ENCODE measurements around the gene MORC4. TPM values are rescaled to one million over a fixed set of nuclear protein-coding genes. Genes with fewer than 3 reads are reported as not detected.

The MORC4 gene
- total RNA-seq, 3 donors from 2014 or later (not counting 1 experiment from before 2014, with no cell fraction given), result 2.5 to 3.6 (median 3.0) TPM

DNA sequence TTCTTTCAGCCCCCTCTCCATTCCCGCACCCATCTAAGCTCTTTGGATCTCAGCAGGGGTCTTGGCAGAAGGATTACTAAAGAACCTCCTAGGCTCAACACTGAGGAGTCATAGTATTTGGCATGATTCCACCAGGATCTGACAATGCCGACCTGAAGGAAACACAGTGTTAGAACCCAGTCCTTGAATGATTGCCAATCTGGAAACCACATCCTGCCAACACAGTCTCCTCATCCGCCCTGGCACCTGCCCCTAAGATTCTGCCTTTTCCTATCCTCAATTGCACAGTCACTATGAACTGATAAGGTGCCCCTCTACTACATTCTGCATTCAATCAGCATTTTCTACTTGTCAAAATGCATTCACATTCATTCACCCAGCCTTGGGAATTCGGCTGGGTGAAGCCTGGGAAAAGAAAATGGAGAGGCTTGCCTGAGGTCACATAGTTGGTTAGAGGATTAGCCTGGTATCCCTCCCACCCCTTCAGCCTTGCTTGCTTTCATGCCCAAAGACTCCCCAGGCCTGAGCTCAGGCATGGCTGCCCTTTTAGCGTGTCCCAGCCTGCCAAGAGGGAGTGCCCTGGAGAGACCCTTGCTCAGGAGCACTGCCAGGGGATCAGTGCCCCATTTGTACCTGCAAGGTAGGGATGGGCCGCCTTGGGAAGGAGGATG, 82.0 kb downstream of the MORC4 start:
- no peaks in the 10 kb centered on the region for H3K27me3 ChIP-seq (ENCODE audit: control insufficient read depth, insufficient read depth, low read length)
- intact Hi-C loops (cut with micrococcal nuclease), result no loop called here
- Mint-ChIP-seq H3K9me3 (no peaks in the 10 kb centered on the region), H3K4me1 (peaks cover 8 to 9% of the 10 kb centered on the region in 2 donors), H3K4me3 (no peak overlapping the region), H3K27me3 (ENCODE audit: low read depth in 2 of 2) (peaks cover 6 to 12% of the 10 kb centered on the region in 2 donors), H3K27ac (no peak overlapping the region), H3K36me3 (no peaks in the 10 kb centered on the region)
- H3K9me3 ChIP-seq (ENCODE audit: control insufficient read depth, insufficient read depth, low read length), result no peaks in the 10 kb centered on the region
- H3K4me1 ChIP-seq (ENCODE audit: control insufficient read depth, insufficient read depth, low read length), result peaks cover 6% of the 10 kb centered on the region
- peak in 1 of 2 donors; percentile 52 for DNase-seq
- no peak overlapping the region for H3K27ac ChIP-seq (ENCODE audit: low read length)
- 30% methylated on average over 5 of the region's 6 CpGs for WGBS (ENCODE audit: insufficient coverage)
- H3K4me3 ChIP-seq (ENCODE audit: low read length), result no peak overlapping the region
- TF ChIP-seq CTCF (IDR thresholded peaks at IDR 0.05), result no peak
- no peak for ATAC-seq
- no peaks in the 10 kb centered on the region for H3K36me3 ChIP-seq (ENCODE audit: control insufficient read depth, insufficient read depth, low read length)

DNA sequence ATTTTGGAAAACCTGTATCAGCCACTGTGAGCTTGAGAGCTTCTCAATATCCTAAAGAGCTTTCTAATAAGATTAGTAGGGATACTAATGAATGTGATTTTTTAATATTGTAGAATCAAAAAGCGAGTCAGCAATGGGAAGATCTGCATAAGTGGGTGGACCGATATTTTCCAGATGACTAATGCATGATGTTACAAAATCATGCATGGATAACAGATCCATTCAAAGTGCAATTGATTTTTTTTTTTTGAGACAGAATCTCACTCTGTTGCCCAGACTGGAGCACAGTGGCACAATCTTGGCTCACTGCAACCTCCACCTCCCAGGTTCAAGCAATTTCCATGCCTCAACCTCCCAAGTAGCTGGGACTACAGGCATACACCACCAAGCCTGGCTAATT, 87.1 kb downstream of the MORC4 start:
- DNase-seq, result no peak
- H3K27ac Mint-ChIP-seq, result no peak overlapping the region
- H3K4me1 Mint-ChIP-seq, result peaks cover 5 to 6% of the 10 kb centered on the region in 2 donors
- Histone ChIP-seq H3K27me3 (ENCODE audit: control insufficient read depth, insufficient read depth, low read length) (no peaks in the 10 kb centered on the region), H3K27ac (ENCODE audit: low read length) (no peak overlapping the region), H3K4me1 (ENCODE audit: control insufficient read depth, insufficient read depth, low read length) (peaks cover under 1% of the 10 kb centered on the region), H3K36me3 (ENCODE audit: control insufficient read depth, insufficient read depth, low read length) (no peaks in the 10 kb centered on the region), H3K9me3 (ENCODE audit: control insufficient read depth, insufficient read depth, low read length) (no peaks in the 10 kb centered on the region), H3K4me3 (ENCODE audit: low read length) (no peak overlapping the region)
- intact Hi-C loops (cut with micrococcal nuclease), result no loop called here
- no peak overlapping the region for H3K4me3 Mint-ChIP-seq
- H3K27me3 Mint-ChIP-seq (ENCODE audit: low read depth in 2 of 2), result peaks cover 14 to 21% of the 10 kb centered on the region in 2 donors
- H3K36me3 Mint-ChIP-seq, result no peaks in the 10 kb centered on the region
- H3K9me3 Mint-ChIP-seq, result no peaks in the 10 kb centered on the region
- no peak for ATAC-seq
- 86% methylated on average over 2 of the region's 2 CpGs for WGBS (ENCODE audit: insufficient coverage)
- no peak for TF ChIP-seq CTCF (IDR thresholded peaks at IDR 0.05)

- Histone ChIP-seq H3K9me3 (ENCODE audit: control insufficient read depth, insufficient read depth, low read length) (no peaks in the 10 kb centered on the region), H3K27ac (ENCODE audit: low read length) (no peak overlapping the region), H3K4me3 (ENCODE audit: low read length) (no peak overlapping the region), H3K27me3 (ENCODE audit: control insufficient read depth, insufficient read depth, low read length) (no peaks in the 10 kb centered on the region), H3K36me3 (ENCODE audit: control insufficient read depth, insufficient read depth, low read length) (no peaks in the 10 kb centered on the region), H3K4me1 (ENCODE audit: control insufficient read depth, insufficient read depth, low read length) (no peaks in the 10 kb centered on the region)
- TF ChIP-seq CTCF (IDR thresholded peaks at IDR 0.05), result no peak
- Mint-ChIP-seq H3K4me1 (no peaks in the 10 kb centered on the region), H3K27ac (no peak overlapping the region), H3K4me3 (no peak overlapping the region), H3K27me3 (ENCODE audit: low read depth in 2 of 2) (peaks cover 2 to 5% of the 10 kb centered on the region in 2 donors), H3K36me3 (no peaks in the 10 kb centered on the region), H3K9me3 (no peaks in the 10 kb centered on the region)
- ATAC-seq (no peak), DNase-seq (no peak)
- intact Hi-C loops (cut with micrococcal nuclease), result no loop called here
- 72% methylated on average over 6 of the region's 6 CpGs for WGBS (ENCODE audit: insufficient coverage)
These were observed 93.7 kb downstream of the MORC4 start for GRCh38 chrX:106906361-106906760.

Data from natural killer cell (primary cell).